RWPE1 (cell line): Measurements from ENCODE around the gene NOS3.
A peak's percentile ranks its signal among the peaks of the same experiment; 100 is the strongest.

Experiments
- CTCF ChIA-PET: fragments of 350-600 bp; sonication (Branson Sonifier 250); formaldehyde crosslinking; extraction: SDS; loops from one replicate; lab custom pipeline; 2021; lab: Yijun Ruan, JAX
- POLR2A ChIA-PET: fragments of 400-600 bp; formaldehyde crosslinking; extraction: SDS; loops from one replicate; lab custom pipeline; 2020; ENCODE audit warnings: antibody characterized with exemption; ENCODE audit not compliant: low non-redundant PET; lab: Yijun Ruan, JAX
- DNase-seq: peaks from one replicate; pipeline ENCODE4 v3.0.0; 2012; ENCODE audit warnings: low spot score
- H3K27ac ChIP-seq: fragments of 450-650 bp; 2 replicates; pipeline ENCODE4 v1.5.1; 2017
- CTCF ChIP-seq: fragments of 450-650 bp; conservative IDR thresholded peaks from 2 replicates; pipeline ENCODE4 v1.5.1; 2017; ENCODE audit warnings: low read depth, mild to moderate bottlenecking

The NOS3 gene

DNA sequence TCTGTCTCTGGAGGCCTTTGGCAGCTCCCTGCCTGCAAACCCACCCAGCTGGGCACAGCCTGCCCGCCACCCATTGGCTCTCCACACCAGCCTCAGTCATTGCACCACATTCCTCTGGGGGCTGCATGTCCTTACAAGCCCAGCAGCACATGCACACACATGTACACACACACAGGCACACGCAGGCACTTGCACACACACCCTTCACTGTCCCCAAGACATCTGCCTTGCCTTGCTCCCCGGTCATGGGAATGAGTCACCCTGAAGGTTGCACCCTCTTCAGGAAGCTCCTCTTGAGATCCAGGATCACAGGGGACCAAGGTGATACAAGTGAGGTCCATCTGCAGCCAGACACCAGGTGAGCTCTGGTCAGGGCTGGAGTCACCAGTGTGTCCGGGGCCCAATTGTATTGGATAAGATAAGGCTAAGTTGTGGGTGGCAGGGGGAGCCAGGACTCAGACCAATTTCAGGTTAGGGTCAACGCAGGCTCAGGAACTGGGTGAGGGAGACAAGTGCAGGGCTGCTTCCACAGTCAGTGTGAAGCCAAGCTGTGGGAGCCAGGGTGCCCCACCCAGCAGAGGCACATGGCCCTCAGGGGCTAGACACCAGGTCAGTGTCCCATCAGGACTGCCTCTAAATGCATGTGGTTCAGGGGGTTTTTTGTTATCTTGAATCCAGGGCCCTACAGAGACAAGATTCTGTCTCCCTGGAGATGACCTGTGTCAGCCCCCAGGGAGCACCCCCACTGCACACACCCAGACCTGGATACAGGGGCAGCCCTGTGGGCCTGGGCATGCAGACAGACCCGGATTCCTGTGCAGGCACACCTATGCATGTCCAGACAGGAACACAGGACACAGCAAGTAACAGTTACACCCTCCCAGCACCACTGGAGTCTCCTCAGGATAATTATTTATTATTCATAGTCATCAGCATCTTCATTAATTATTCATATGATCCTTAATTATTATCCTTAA lies 46.5 kb upstream of the NOS3 start:
- DNase-seq = peak; percentile 56
- CTCF ChIA-PET = interaction anchor here (0.8 to 1.0 kb wide), 3 partner anchors 42 to 65 kb away, joined by 3 to 4 read pairs (median 4); no protein-coding TSS in a partner anchor
- peak overlapping the region; percentile 92 for H3K27ac ChIP-seq
- TF ChIP-seq CTCF = no peak
- POLR2A ChIA-PET = no interaction called here

DNA sequence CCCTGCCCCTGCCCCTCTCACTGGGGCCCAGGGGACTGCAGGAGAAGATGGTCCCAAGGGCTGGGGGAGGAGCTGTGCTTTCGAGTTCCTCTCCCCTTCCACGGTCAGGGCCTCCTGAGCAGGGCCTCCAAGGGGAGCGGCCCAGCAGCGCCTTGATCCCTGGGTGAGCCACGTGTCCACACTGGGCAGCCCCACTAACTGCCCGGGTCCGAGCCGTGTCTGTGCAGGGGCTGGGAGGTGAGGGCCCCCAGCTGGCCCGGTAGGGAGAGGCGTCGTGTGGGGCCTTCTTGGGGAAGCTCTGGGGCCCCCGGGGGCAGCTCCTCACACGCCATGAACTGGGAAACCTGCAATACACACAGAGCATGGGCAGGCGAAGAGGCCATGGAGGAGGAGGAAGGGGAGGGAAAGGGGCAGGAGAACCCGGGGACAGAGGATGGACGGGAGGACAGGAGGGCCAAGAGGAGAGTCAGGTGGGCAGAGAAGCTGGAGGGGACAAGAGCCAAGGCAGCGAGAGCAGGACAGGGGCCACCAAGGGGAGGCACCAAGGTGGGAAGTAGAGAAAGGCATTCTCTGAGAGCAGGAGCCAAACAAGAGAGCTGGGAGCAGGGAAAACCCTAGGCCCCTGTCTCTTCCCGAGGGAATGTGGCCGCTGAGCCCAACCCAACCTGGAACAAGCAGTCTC lies 45.5 kb upstream of the NOS3 start:
- CTCF ChIA-PET = interaction anchor here (0.8 to 1.0 kb wide), 2 partner anchors 47 to 64 kb away, joined by 4 read pairs; no protein-coding TSS in a partner anchor

DNA sequence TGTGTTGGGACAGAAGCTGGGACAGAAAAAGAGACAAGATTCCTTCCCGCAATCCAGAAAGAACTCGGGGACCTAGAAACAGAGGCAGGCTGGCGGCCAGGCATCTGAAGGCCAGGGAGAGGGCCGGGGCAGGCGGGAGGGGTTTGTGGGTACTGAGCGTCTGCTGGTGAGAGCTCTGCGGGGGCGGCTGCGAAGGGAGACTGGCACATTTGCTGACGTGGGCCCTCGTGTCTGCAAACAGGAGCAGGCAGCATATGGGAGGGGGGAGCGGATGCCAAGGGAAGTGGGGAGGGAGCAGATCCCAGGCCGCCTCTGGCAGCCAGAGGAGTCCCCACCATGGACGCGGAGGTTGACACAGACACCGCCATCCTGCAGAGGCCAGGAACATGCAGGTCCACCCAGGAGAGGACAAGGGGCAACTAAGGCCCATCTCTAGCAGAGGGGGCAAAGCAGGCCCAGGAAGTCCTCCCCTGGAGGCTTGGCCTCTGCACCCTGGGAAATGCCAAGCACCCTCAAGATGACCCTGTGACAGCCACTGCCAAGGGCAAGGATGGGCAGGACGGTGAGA lies 44.9 kb upstream of the NOS3 start:
- H3K27ac ChIP-seq = peak overlapping the region; percentile 92
- DNase-seq = no peak
- POLR2A ChIA-PET = no interaction called here
- no peak for TF ChIP-seq CTCF
- CTCF ChIA-PET = interaction anchor here (1.0 kb wide), 1 partner anchor 48 kb away, joined by 4 read pairs; no protein-coding TSS in a partner anchor

More for the DNA sequence above, 45.5 kb upstream of the NOS3 start:
- POLR2A ChIA-PET = no interaction called here
- no peak for TF ChIP-seq CTCF
- no peak for DNase-seq
- H3K27ac ChIP-seq = peak overlapping the region; percentile 92

- no peak for DNase-seq
- no peak for TF ChIP-seq CTCF
- POLR2A ChIA-PET = no interaction called here
- peak overlapping the region; percentile 92 for H3K27ac ChIP-seq
- CTCF ChIA-PET = no interaction called here
Observed at GRCh38 chr7:150946421-150947240, 44.2 kb upstream of the NOS3 start.

DNA sequence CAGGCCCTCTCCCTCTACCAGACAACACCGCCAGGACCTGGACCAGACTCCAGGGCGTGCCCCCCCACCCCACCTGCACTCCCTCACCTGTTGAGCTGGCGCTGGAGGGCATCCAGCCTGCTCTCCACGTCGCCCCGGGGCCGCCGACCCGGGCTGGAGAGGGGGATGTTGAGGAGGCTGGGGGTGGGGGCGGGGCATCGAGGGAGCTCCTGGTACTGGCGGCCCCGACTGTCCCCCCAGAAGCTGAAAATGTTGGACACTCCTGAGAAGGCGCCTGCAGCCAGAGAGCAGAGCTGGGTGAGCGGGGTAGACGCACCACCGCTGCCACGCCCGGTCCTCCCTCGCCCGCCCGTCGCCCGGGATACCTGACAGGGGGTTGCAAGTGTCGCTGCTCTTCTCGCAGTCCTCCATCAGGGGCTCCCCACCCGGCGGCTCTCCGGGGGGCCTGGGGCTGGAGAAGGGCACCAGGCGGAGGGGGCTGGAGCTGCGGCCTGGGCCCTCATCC lies 43.5 kb upstream of the NOS3 start:
- no peak for DNase-seq
- no peak for TF ChIP-seq CTCF
- ChIA-PET POLR2A (no interaction called here), CTCF (interaction anchor here (0.7 kb wide), 1 partner anchor 71 kb away, joined by 3 read pairs; no protein-coding TSS in a partner anchor)
- H3K27ac ChIP-seq = 0 out of 2 replicates have a peak overlapping the region, but pooled peaks have one; percentile 92
